Uterus (tissue), 2 donors: ENCODE results near the gene ICA1.

ENCODE experiments used
- CTCF ChIP-seq, 4 experiments: fragments of 200-600 bp in 2 of 4; fragments of 450-650 bp in 2 of 4; sonication (generic) in 2 of 4; IDR thresholded peaks; one replicate each; pipeline ENCODE4 v1.5.1; 2016 to 2019; ENCODE audit warnings: antibody characterized with exemption in 4 of 4, mild to moderate bottlenecking in 2 of 4, moderate library complexity in 1 of 4
- POLR2A ChIP-seq, 2 donors: fragments of 450-650 bp; IDR thresholded peaks; one replicate each; pipeline ENCODE4 v1.6.1; 2016; ENCODE audit warnings: antibody characterized with exemption in 2 of 2, mild to moderate bottlenecking in 1 of 2, moderate library complexity in 1 of 2

- TF ChIP-seq CTCF (IDR thresholded peaks at IDR 0.05) (no peak), POLR2A (IDR thresholded peaks at IDR 0.05) (no peak)
These were observed 61.2 kb downstream of the ICA1 start for GRCh38 chr7:8200717-8201116.
